Astrocyte (in vitro differentiated cells and primary cell): ENCODE results near the gene C11orf52. TPM values are rescaled to one million over a fixed set of nuclear protein-coding genes. Genes with fewer than 3 reads are reported as not detected.

ENCODE experiments used
- DNase-seq: peaks from one replicate; pipeline ENCODE4 v3.0.0-alpha.2; 2010; ENCODE audit warnings: low read depth
- FAIRE-seq: peaks from 2 replicates; lab custom pipeline; 2011; peaks lifted over from hg19 to GRCh38; lab: Jason Lieb, UNC
- H2AFZ ChIP-seq: 2 replicates; pipeline ENCODE4 v1.6.0; 2012; ENCODE audit warnings: low read depth, low read length, inconsistent platforms
- H3K27ac ChIP-seq: 2 replicates; pipeline ENCODE4 v1.5.1; 2011; ENCODE audit warnings: low read depth, low read length, inconsistent platforms
- H3K27me3 ChIP-seq: 2 replicates; pipeline ENCODE4 v1.6.0; 2011; ENCODE audit warnings: low read length, inconsistent platforms; ENCODE audit not compliant: insufficient read depth
- H3K36me3 ChIP-seq: 2 replicates; pipeline ENCODE4 v1.5.1; 2011; ENCODE audit warnings: low read length, inconsistent platforms; ENCODE audit not compliant: insufficient read depth
- H3K4me1 ChIP-seq: 2 replicates; pipeline ENCODE4 v1.5.1; 2011; ENCODE audit warnings: low read length, inconsistent platforms; ENCODE audit not compliant: insufficient read depth
- H3K4me2 ChIP-seq: 2 replicates; pipeline ENCODE4 v1.6.0; 2012; ENCODE audit warnings: low read length, inconsistent platforms
- H3K4me3 ChIP-seq: 2 replicates; pipeline ENCODE4 v1.5.1; 2011; ENCODE audit warnings: low read depth, mild to moderate bottlenecking, low read length, inconsistent platforms; ENCODE audit not compliant: insufficient read depth
- H3K79me2 ChIP-seq: 2 replicates; pipeline ENCODE4 v1.6.0; 2012; ENCODE audit warnings: mild to moderate bottlenecking, low read length, inconsistent platforms; ENCODE audit not compliant: insufficient read depth
- H3K9ac ChIP-seq: 2 replicates; pipeline ENCODE4 v1.6.0; 2012; ENCODE audit warnings: mild to moderate bottlenecking, low read length, inconsistent platforms
- H3K9me3 ChIP-seq: 2 replicates; pipeline ENCODE4 v1.5.1; 2012; ENCODE audit warnings: low read depth, mild to moderate bottlenecking, low read length, inconsistent platforms; ENCODE audit not compliant: insufficient read depth
- H4K20me1 ChIP-seq: 2 replicates; pipeline ENCODE4 v1.6.0; 2012; ENCODE audit warnings: low read length, inconsistent platforms; ENCODE audit not compliant: insufficient read depth
- H3K27ac Mint-ChIP-seq: one replicate; pipeline ENCODE4 v1.8.0; 2021; ENCODE audit warnings: mild to moderate bottlenecking, mixed read lengths; ENCODE audit not compliant: unreplicated experiment
- H3K27me3 Mint-ChIP-seq: one replicate; pipeline ENCODE4 v1.8.0; 2021; ENCODE audit warnings: low read depth, mixed read lengths; ENCODE audit not compliant: unreplicated experiment
- H3K36me3 Mint-ChIP-seq: one replicate; pipeline ENCODE4 v1.8.0; 2021; ENCODE audit warnings: low read depth, mixed read lengths; ENCODE audit not compliant: unreplicated experiment
- H3K4me1 Mint-ChIP-seq: one replicate; pipeline ENCODE4 v1.8.0; 2021; ENCODE audit warnings: low read depth, mixed read lengths; ENCODE audit not compliant: unreplicated experiment
- H3K4me3 Mint-ChIP-seq: one replicate; pipeline ENCODE4 v1.8.0; 2021; ENCODE audit warnings: mild to moderate bottlenecking, moderate library complexity, mixed read lengths; ENCODE audit not compliant: unreplicated experiment
- H3K9me3 Mint-ChIP-seq: one replicate; pipeline ENCODE4 v1.8.0; 2021; ENCODE audit warnings: mild to moderate bottlenecking, mixed read lengths; ENCODE audit not compliant: unreplicated experiment
- CTCF ChIP-seq: IDR thresholded peaks from 2 replicates; pipeline ENCODE4 v1.5.1; 2011; ENCODE audit warnings: low read depth, mild to moderate bottlenecking, inconsistent platforms, low read length, moderate library complexity; ENCODE audit not compliant: insufficient read depth
- EZH2 ChIP-seq: IDR thresholded peaks from 2 replicates; pipeline ENCODE4 v1.6.1; 2012; ENCODE audit warnings: mild to moderate bottlenecking, low read length, inconsistent platforms; ENCODE audit not compliant: insufficient read depth
- total RNA-seq: library from RNA; stranded (reverse); gene quantifications from 2 replicates; pipeline ENCODE4 v1.2.1, GENCODE V29; 2021

The C11orf52 gene
- total RNA-seq, 1 donor from 2014 or later = 0.50 TPM

- no peak for DNase-seq
- Mint-ChIP-seq H3K27me3 (no peaks in the 10 kb centered on the region), H3K4me3 (peak overlapping the region; percentile 96)
Measured at GRCh38 chr11:111878385-111878848, 40.3 kb upstream of the C11orf52 start.

GRCh38 chr11:111878849-111879636 lies 39.7 kb upstream of the C11orf52 start, which contains the start of the genes CFAP68 and FDXACB1:
Gene CFAP68, plus strand, starts transcription at chr11:111879541. Its CDS starts 20 bp downstream, at chr11:111879561.
Gene FDXACB1, minus strand, starts transcription at chr11:111879165. Its CDS starts 33 bp downstream, at chr11:111879132.
- H3K4me2 ChIP-seq = peak within 1 kb of the TSS; percentile 91
- H3K4me3 ChIP-seq = peak within 1 kb of the TSS; percentile 88
- no peaks in the 10 kb centered on the region for H3K27me3 ChIP-seq
- H3K36me3 ChIP-seq = no peaks in the 10 kb centered on the region
- no peaks in the 10 kb centered on the region for H3K27me3 Mint-ChIP-seq
- peak within 1 kb of the TSS; percentile 96 for H3K4me3 Mint-ChIP-seq
- FAIRE-seq = no peak
- DNase-seq = peak; percentile 95
- H3K4me1 Mint-ChIP-seq = peaks cover 5% of the 10 kb centered on the region
- peak within 1 kb of the TSS; percentile 100 for H2AFZ ChIP-seq
- H3K9me3 Mint-ChIP-seq = no peaks in the 10 kb centered on the region
- H4K20me1 ChIP-seq = no peaks in the 10 kb centered on the region
- TF ChIP-seq CTCF (peak; percentile 75), EZH2 (no peak)
- peak within 1 kb of the TSS; percentile 100 for H3K27ac Mint-ChIP-seq
- no peaks in the 10 kb centered on the region for H3K9me3 ChIP-seq
- H3K9ac ChIP-seq = peak within 1 kb of the TSS; percentile 93
- no peaks in the 10 kb centered on the region for H3K79me2 ChIP-seq
- peaks cover 9% of the 10 kb centered on the region for H3K4me1 ChIP-seq
- H3K36me3 Mint-ChIP-seq = peaks cover 2% of the 10 kb centered on the region
- peak within 1 kb of the TSS; percentile 99 for H3K27ac ChIP-seq

More at GRCh38 chr11:111878385-111878848, 40.3 kb upstream of the C11orf52 start:
- peak overlapping the region; percentile 100 for H3K27ac Mint-ChIP-seq
- peaks cover 2% of the 10 kb centered on the region for H3K36me3 Mint-ChIP-seq
- Histone ChIP-seq H3K27me3 (no peaks in the 10 kb centered on the region), H3K9me3 (no peaks in the 10 kb centered on the region), H3K4me2 (peak overlapping the region; percentile 91), H3K4me3 (peak overlapping the region; percentile 88), H3K4me1 (peaks cover 9% of the 10 kb centered on the region), H3K79me2 (no peaks in the 10 kb centered on the region), H3K36me3 (no peaks in the 10 kb centered on the region), H4K20me1 (no peaks in the 10 kb centered on the region), H3K9ac (peak overlapping the region; percentile 93), H2AFZ (peak overlapping the region; percentile 84), H3K27ac (peak overlapping the region; percentile 99)
- TF ChIP-seq EZH2 = no peak
- no peak for TF ChIP-seq CTCF
- peak; percentile 9 for FAIRE-seq
- no peaks in the 10 kb centered on the region for H3K9me3 Mint-ChIP-seq
- peaks cover 5% of the 10 kb centered on the region for H3K4me1 Mint-ChIP-seq

DNA sequence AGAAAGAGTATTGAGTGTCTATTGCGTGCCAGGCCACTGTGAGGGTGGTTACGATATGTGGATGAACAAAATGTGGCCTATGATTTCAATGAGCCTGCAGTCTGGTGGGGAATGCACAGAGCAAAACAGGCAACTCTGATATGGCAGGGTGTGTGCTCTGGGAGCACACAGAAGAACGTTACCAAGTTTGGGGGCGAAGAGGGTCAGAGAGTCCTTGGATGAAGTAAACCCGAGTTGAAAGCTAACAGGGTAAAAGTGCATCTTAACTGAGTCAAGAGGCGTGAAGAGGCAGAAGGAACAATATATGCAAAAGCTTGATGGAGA lies 39.1 kb upstream of the C11orf52 start:
- TF ChIP-seq EZH2 (no peak), CTCF (no peak)
- H3K36me3 Mint-ChIP-seq = peaks cover 2% of the 10 kb centered on the region
- Histone ChIP-seq H3K27me3 (no peaks in the 10 kb centered on the region), H3K36me3 (no peaks in the 10 kb centered on the region), H3K4me2 (peak overlapping the region; percentile 91), H2AFZ (peak overlapping the region; percentile 100), H4K20me1 (no peaks in the 10 kb centered on the region), H3K27ac (peak overlapping the region; percentile 99), H3K79me2 (no peaks in the 10 kb centered on the region), H3K4me1 (peaks cover 9% of the 10 kb centered on the region), H3K9me3 (no peaks in the 10 kb centered on the region), H3K4me3 (peak overlapping the region; percentile 88), H3K9ac (peak overlapping the region; percentile 93)
- H3K4me3 Mint-ChIP-seq = peak overlapping the region; percentile 96
- no peaks in the 10 kb centered on the region for H3K27me3 Mint-ChIP-seq
- DNase-seq (no peak), FAIRE-seq (no peak)
- no peaks in the 10 kb centered on the region for H3K9me3 Mint-ChIP-seq
- H3K4me1 Mint-ChIP-seq = peaks cover 5% of the 10 kb centered on the region
- H3K27ac Mint-ChIP-seq = peak overlapping the region; percentile 100
